Testis (tissue), 2 donors: Measurements from ENCODE around the gene ZCCHC13.

Experiments used
- CTCF ChIP-seq, 3 experiments: fragments of 450-650 bp in 2 of 3; fragments of 200-600 bp in 1 of 3; sonication (generic) in 1 of 3; IDR thresholded peaks; one replicate each; pipeline ENCODE4 v1.5.1; 2016 to 2019; ENCODE audit warnings: antibody characterized with exemption in 3 of 3, mild to moderate bottlenecking in 2 of 3, moderate library complexity in 1 of 3
- POLR2A ChIP-seq: fragments of 450-650 bp; IDR thresholded peaks from one replicate; pipeline ENCODE4 v1.6.1; 2017; ENCODE audit warnings: antibody characterized with exemption, mild to moderate bottlenecking, moderate library complexity

GRCh38 chrX:74286950-74287740 is 16.8 kb upstream of the ZCCHC13 start:
- TF ChIP-seq CTCF (IDR thresholded peaks at IDR 0.05) (no peak), POLR2A (no peak)
